Thoracic aorta (tissue), 2 donors: ENCODE results near the gene YBX2. TPM values are rescaled to one million over a fixed set of nuclear protein-coding genes. Genes with fewer than 3 reads are reported as not detected.
A peak's percentile ranks its signal among the peaks of the same experiment; 100 is the strongest.

Experiments used
- ATAC-seq: fragments of 150-250 bp; one replicate; pipeline ENCODE4 v1.8.0; 2017; ENCODE audit warnings: low read depth; ENCODE audit not compliant: insufficient number of reproducible peaks, low FRiP score
- DNase-seq: peaks from one replicate; pipeline ENCODE4 v3.0.0-alpha.2; 2020; ENCODE audit warnings: low spot score
- H3K27ac ChIP-seq, 2 donors: fragments of 200-600 bp; sonication (generic); 1 replicate in 1 of 2; 2 replicates in 1 of 2; pipeline ENCODE4 v1.5.1; 2016; ENCODE audit warnings: mild to moderate bottlenecking in 2 of 2, moderate library complexity in 2 of 2
- H3K27me3 ChIP-seq: fragments of 200-600 bp; sonication (generic); replicated peaks from 2 replicates; pipeline ENCODE4 v1.6.0; 2016; ENCODE audit warnings: mild to moderate bottlenecking; ENCODE audit not compliant: insufficient read depth
- H3K36me3 ChIP-seq: fragments of 200-600 bp; sonication (generic); one replicate; pipeline ENCODE4 v1.5.1; 2016
- H3K4me1 ChIP-seq, 2 donors: fragments of 200-600 bp; sonication (generic); 1 replicate in 1 of 2; 2 replicates in 1 of 2; pipeline versions ENCODE4 v1.5.1 to v1.6.0; 2016; ENCODE audit warnings: low read depth in 2 of 2, mild to moderate bottlenecking in 1 of 2; ENCODE audit not compliant: control insufficient read depth in 1 of 2
- H3K4me3 ChIP-seq: fragments of 200-600 bp; sonication (generic); 2 replicates; pipeline ENCODE4 v1.5.1; 2016; ENCODE audit warnings: mild to moderate bottlenecking
- H3K9me3 ChIP-seq: fragments of 200-600 bp; sonication (generic); 2 replicates; pipeline ENCODE4 v1.5.1; 2016
- total RNA-seq, 2 donors: library from RNA; depleted of rRNA; stranded (reverse); fragments of >200 nt; gene quantifications; one replicate each; pipeline versions ENCODE4 v1.1.0 to v1.2.3, GENCODE V29; 2016
- TF ChIP-seq, protein P1 (sequence below): fragments of 200-600 bp; sonication (generic); IDR thresholded peaks from one replicate; pipeline ENCODE4 v1.5.1; 2019; ENCODE audit warnings: antibody characterized with exemption

Gene YBX2
- total RNA-seq, 2 donors from 2014 or later: not detected

DNA sequence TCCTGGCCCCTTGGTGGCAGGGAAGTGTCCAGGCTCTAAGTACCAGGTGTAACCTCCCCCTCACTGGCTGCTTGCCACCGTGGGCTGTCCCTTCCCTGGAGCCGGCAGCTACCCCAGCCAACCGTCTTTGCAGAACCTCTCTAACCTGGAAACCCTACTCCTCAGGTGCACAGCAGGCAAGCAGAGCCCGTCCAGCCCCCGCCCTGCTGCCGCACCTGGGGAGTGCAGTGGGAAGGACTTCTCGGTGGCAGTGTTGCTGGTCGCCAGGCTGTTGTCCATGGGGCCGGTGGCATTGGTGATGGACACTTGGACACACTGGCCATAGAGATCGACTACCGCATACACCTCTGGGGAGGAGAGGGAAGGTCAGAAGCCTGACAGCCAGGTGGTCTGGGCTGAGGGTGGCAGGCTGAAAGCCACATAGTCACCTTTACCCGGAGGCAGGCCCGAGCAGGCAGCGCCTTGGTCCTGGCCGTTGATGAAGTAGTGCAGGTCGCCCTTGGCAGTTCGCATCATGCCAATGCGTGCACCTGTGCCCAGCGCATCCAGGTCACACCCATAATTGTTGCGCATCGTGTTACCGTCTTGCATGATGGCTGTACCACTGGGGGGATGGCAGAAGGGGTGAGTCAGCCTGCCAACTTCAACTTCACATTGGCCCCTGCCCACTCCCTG lies 28.2 kb upstream of the YBX2 start:
- Histone ChIP-seq H3K9me3 (no peaks in the 10 kb centered on the region), H3K4me3 (no peak overlapping the region), H3K36me3 (peaks cover 64% of the 10 kb centered on the region), H3K4me1 (peaks cover 0 to under 1% of the 10 kb centered on the region in 2 donors), H3K27me3 (no peaks in the 10 kb centered on the region), H3K27ac (no peak overlapping the region)
- DNase-seq: no peak
- no peak for ATAC-seq
- TF ChIP-seq, protein P1, sequence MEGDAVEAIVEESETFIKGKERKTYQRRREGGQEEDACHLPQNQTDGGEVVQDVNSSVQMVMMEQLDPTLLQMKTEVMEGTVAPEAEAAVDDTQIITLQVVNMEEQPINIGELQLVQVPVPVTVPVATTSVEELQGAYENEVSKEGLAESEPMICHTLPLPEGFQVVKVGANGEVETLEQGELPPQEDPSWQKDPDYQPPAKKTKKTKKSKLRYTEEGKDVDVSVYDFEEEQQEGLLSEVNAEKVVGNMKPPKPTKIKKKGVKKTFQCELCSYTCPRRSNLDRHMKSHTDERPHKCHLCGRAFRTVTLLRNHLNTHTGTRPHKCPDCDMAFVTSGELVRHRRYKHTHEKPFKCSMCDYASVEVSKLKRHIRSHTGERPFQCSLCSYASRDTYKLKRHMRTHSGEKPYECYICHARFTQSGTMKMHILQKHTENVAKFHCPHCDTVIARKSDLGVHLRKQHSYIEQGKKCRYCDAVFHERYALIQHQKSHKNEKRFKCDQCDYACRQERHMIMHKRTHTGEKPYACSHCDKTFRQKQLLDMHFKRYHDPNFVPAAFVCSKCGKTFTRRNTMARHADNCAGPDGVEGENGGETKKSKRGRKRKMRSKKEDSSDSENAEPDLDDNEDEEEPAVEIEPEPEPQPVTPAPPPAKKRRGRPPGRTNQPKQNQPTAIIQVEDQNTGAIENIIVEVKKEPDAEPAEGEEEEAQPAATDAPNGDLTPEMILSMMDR: no peak

DNA sequence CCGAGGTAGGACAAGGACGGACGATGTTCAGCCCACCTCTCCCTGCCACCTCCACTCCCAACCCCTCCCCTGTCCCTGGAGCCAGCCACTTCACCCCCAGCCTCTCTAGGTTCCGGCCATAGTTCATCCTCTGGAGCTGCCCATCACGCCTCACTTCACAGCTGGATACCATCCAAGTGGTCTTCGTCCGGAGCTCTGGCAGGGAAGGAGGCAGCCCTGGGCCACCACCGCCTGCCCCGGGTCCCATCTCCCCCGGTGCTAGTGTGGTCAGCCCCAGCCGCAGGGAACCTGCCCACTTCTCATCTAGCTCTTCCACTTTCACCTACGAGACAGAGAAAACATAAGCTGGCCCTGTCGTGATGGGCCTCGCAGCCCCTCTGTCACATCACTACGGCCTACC lies 27.0 kb upstream of the YBX2 start:
- H3K27me3 ChIP-seq: no peaks in the 10 kb centered on the region
- ATAC-seq (no peak), DNase-seq (no peak)
- TF ChIP-seq, protein P1: no peak
- H3K27ac ChIP-seq: no peak overlapping the region
- H3K4me1 ChIP-seq: no peaks in the 10 kb centered on the region
- no peaks in the 10 kb centered on the region for H3K9me3 ChIP-seq
- H3K4me3 ChIP-seq: no peak overlapping the region
- H3K36me3 ChIP-seq: peaks cover 71% of the 10 kb centered on the region

DNA sequence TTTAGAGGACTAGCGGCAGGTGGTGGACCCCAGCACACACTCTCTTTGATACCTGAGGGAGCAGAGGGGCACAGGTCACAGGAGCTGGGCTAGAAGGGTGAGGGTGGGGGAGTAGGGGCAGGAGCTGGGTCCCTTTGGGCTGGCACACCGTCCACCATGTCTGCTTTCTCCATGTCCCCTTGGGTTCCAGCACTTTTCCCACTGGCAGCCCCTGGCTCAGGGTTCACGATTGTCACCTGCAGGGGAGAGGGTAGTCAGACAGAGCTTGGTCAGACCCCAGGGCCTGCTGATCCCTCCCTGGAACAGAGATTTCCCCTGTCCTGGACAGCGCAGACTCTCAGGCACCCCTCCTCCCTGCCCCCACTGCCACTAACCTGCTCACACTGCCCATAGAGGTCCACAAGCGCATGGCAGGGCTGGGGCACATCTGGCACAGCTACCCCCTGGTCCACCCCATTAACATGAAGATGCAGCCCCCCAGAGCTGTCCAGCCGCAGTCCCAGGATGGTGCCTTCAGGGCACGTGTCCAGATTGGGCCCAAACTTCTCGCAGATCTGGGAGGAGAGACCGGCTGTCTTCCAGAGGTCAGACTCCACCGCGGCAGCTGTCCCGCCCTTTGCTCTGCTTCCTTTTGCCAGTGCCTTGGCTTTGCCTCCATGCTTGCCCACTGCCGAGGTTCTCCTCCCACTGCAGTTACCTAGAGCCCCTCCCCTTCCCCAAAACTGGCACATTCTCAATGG lies 23.9 kb upstream of the YBX2 start:
- ATAC-seq (no peak), DNase-seq (no peak)
- Histone ChIP-seq H3K4me1 (peaks cover 20 to 21% of the 10 kb centered on the region in 2 donors), H3K27me3 (no peaks in the 10 kb centered on the region), H3K36me3 (peaks cover 63% of the 10 kb centered on the region), H3K27ac (no peak overlapping the region), H3K4me3 (no peak overlapping the region), H3K9me3 (no peaks in the 10 kb centered on the region)
- TF ChIP-seq, protein P1: no peak

DNA sequence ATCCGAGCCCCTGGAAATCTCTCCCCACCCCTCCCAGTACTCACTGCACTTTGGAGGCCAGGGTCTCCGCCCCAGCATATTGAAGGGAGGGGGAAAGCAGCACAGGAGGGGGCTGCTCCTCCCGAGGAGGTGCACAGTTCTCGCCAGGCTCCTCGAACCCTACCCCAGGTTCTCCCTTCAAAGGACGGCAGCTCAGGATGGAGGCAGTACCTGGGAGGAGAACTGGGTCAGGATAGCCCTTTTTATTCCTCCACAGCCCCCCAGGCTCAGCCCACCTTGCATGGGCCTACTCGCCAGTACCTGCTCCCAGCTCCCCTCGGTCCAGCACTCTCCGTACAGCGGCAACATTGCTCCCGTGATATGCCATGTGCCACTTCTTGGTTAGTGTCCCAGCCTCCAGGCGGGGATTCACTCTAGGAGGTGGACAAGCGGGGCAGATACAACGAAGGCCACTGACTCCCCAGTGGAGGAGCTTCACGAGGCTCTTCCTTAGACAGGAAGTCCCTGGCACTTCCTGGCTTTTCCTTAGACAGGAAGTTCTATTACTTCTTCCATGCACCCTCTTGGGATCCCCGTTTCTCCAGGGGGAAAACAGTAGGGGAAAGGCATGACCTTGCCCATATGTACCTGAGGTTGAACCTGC lies 22.8 kb upstream of the YBX2 start:
- Histone ChIP-seq H3K27ac (no peak overlapping the region), H3K4me1 (peaks cover 20 to 30% of the 10 kb centered on the region in 2 donors), H3K4me3 (no peak overlapping the region), H3K27me3 (no peaks in the 10 kb centered on the region), H3K9me3 (no peaks in the 10 kb centered on the region), H3K36me3 (peaks cover 63% of the 10 kb centered on the region)
- no peak for DNase-seq
- ATAC-seq: no peak
- TF ChIP-seq, protein P1: no peak

DNA sequence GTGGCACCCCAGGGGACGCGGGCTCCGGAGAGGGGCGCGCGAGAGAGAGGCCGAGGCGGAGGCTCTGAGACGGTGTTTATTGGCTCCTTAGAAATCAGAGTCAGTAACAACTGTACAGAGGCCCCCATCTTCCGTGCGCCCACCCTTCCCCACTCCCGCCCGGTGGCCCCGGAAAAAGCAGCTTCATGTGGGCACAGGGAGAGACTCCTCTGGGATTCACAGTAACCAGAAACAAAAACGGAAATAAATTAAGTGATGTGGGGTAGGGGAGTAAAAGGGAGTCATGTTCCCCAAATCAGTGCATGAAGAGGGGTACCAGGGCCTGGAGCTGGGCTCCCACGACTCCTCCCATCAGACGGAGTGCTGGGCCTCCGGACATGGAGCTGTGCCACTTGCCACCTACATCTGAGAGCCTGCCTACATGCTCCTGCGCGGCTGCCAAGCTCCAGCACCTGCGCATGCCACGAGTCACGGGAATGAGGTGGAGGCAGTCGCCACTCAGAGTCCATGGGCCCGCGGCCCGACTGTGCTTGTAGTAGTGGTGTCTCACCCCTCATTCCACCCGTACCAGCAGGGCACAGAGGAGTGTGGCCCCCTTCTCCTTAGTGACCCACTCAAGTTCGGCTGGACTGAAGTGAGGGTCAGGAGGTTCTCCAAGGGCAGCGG lies 21.3 kb upstream of the YBX2 start:
- Histone ChIP-seq H3K36me3 (peaks cover 61% of the 10 kb centered on the region), H3K27ac (peak overlapping the region; percentile 90 to 98), H3K27me3 (no peaks in the 10 kb centered on the region), H3K4me3 (peak overlapping the region; percentile 99), H3K9me3 (no peaks in the 10 kb centered on the region), H3K4me1 (peaks cover 20 to 34% of the 10 kb centered on the region in 2 donors)
- no peak for DNase-seq
- ATAC-seq: no peak
- TF ChIP-seq, protein P1: no peak
